Left lung (tissue), 10 donors: ENCODE measurements around the gene CACTIN. TPM values are rescaled to one million over a fixed set of nuclear protein-coding genes. Genes with fewer than 3 reads are reported as not detected.
"Not testable (repeated sequence)": the region's sequence is repeated elsewhere in the genome, so short reads cannot be mapped to it uniquely, and the experiment has no call there.

Experiments
- ATAC-seq: fragments of 200-7000 bp; cut with Tn5 transposase; one replicate; pipeline ENCODE4 v1.9.1; 2020; ENCODE audit warnings: moderate library complexity
- DNase-seq, 4 donors: peaks; one replicate each; pipeline ENCODE4 v3.0.0-alpha.2; 2013 to 2020
- H3K27ac ChIP-seq, 2 donors: fragments of 200-600 bp; sonication (generic) in 1 of 2; one replicate each; pipeline versions ENCODE4 v1.5.0 to v1.8.0; 2020 to 2021
- H3K27me3 ChIP-seq, 2 donors: fragments of 200-600 bp; sonication (generic) in 1 of 2; one replicate each; pipeline versions ENCODE4 v1.5.0 to v1.8.0; 2020 to 2021
- H3K36me3 ChIP-seq, 2 donors: fragments of 200-600 bp; sonication (generic) in 1 of 2; one replicate each; pipeline versions ENCODE4 v1.5.0 to v1.8.0; 2020 to 2021
- H3K4me1 ChIP-seq, 2 donors: fragments of 200-600 bp; one replicate each; pipeline ENCODE4 v1.8.0; 2021
- H3K4me3 ChIP-seq, 2 donors: fragments of 200-600 bp; sonication (generic) in 1 of 2; one replicate each; pipeline versions ENCODE4 v1.5.0 to v1.8.0; 2020 to 2021; ENCODE audit warnings: mild to moderate bottlenecking in 1 of 2
- H3K9me3 ChIP-seq, 2 donors: fragments of 200-600 bp; sonication (generic) in 1 of 2; one replicate each; pipeline versions ENCODE4 v1.5.0 to v1.8.0; 2020 to 2021
- CTCF ChIP-seq, 2 donors: fragments of 200-600 bp; sonication (generic) in 1 of 2; IDR thresholded peaks; one replicate each; pipeline versions ENCODE4 v1.5.0 to v1.8.0; 2021; ENCODE audit warnings: antibody characterized with exemption in 2 of 2
- intact Hi-C, 2 donors: fragments of 100-400 bp; cut with DNase I; formaldehyde crosslinking; loops; one replicate each; pipeline versions ENCODE4 v1.11.2 to v1.14.2; 2022
- polyA plus RNA-seq, 6 donors: library from polyadenylated mRNA; unstranded; fragments of 120-200 nt; gene quantifications; one replicate each; pipeline ENCODE4 v1.2.1, GENCODE V29; 2013; ENCODE audit not compliant: insufficient read length in 6 of 6
- total RNA-seq, 2 donors: library from RNA; stranded (reverse); fragmentation: NEBNext Ultra II Directional; extraction: Animal tissue kit (Norgen Biotek cat#: 25700); gene quantifications; one replicate each; pipeline ENCODE4 v1.2.1, GENCODE V29; 2021
- donor health status: DM: no; HTN: yes; CAD: no.
- donor health status: DM: no; HTN: no; CAD: no.

CACTIN gene
- total and polyA plus RNA-seq, 8 donors = 19.8 to 33.2 (median 26.5) TPM

- Histone ChIP-seq H3K27me3 (no peaks in the 10 kb centered on the region), H3K9me3 (no peaks in the 10 kb centered on the region), H3K27ac (no peak overlapping the region), H3K36me3 (peaks cover 0 to 82% of the 10 kb centered on the region in 2 donors), H3K4me3 (no peak overlapping the region), H3K4me1 (no peaks in the 10 kb centered on the region)
- intact Hi-C loops = no loop called here
- TF ChIP-seq CTCF (IDR thresholded peaks at IDR 0.05) = no peak
- ATAC-seq (no peak), DNase-seq (no peak)
These were observed 26.6 kb upstream of the CACTIN start for GRCh38 chr19:3653081-3653795.

DNA sequence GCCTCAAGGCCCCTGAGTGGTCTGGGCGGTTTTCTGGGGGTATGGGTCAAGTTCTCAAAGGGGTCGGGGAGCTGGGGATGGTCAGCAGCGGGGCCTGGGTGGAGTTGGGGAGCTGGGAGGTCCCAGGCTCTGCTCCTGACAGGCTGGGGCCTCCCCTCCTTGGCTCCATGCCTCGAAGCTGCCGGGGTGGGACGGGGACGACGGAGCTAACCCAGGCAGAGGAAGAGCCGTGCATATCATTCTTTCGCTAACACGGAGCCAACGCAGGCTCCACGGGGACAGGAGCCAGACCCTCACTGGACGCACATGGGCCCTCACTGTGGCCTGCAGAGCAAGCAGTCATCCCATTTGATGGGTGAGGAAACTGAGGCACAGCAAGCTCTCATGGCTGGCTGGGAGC lies 25.8 kb upstream of the CACTIN start:
- ATAC-seq (no peak), DNase-seq (no peak)
- Histone ChIP-seq H3K27ac (no peak overlapping the region), H3K27me3 (no peaks in the 10 kb centered on the region), H3K36me3 (peaks cover 0 to 82% of the 10 kb centered on the region in 2 donors), H3K4me3 (no peak overlapping the region), H3K4me1 (no peaks in the 10 kb centered on the region), H3K9me3 (no peaks in the 10 kb centered on the region)
- no peak for TF ChIP-seq CTCF (IDR thresholded peaks at IDR 0.05)
- intact Hi-C loops = no loop called here

- TF ChIP-seq CTCF (IDR thresholded peaks at IDR 0.05) = no peak
- Histone ChIP-seq H3K9me3 (no peaks in the 10 kb centered on the region), H3K27ac (no peak overlapping the region), H3K4me3 (no peak overlapping the region), H3K4me1 (no peaks in the 10 kb centered on the region), H3K27me3 (no peaks in the 10 kb centered on the region), H3K36me3 (peaks cover 0 to 78% of the 10 kb centered on the region in 2 donors)
- DNase-seq (no peak), ATAC-seq (no peak)
- intact Hi-C loops = no loop called here
These were observed 25.1 kb upstream of the CACTIN start for GRCh38 chr19:3651684-3652083.

DNA sequence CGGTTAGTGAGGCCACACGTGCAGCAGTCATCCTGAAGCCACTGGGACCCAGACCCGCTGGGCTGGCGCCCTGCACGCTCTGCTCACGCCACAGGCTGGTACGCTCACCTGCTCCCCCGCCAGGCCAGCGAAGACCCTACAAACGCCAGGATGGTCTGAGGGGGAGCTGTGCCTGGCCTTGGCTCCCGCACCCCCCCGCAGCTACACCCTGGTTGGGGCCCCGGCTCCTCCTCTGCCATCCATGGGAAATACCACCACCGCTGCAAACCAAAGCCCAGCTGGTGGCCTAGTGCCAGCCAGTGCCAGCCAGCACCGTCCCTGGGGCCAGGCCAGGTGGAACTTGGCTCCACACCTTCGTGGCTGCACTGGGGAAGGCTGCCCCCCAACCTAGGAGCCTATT lies 23.3 kb upstream of the CACTIN start:
- Histone ChIP-seq H3K36me3 (peaks cover 0 to 78% of the 10 kb centered on the region in 2 donors), H3K27ac (no peak overlapping the region), H3K4me1 (no peaks in the 10 kb centered on the region), H3K9me3 (no peaks in the 10 kb centered on the region), H3K27me3 (no peaks in the 10 kb centered on the region), H3K4me3 (no peak overlapping the region)
- intact Hi-C loops = no loop called here
- ATAC-seq (no peak), DNase-seq (no peak)
- TF ChIP-seq CTCF (IDR thresholded peaks at IDR 0.05) = no peak

DNA sequence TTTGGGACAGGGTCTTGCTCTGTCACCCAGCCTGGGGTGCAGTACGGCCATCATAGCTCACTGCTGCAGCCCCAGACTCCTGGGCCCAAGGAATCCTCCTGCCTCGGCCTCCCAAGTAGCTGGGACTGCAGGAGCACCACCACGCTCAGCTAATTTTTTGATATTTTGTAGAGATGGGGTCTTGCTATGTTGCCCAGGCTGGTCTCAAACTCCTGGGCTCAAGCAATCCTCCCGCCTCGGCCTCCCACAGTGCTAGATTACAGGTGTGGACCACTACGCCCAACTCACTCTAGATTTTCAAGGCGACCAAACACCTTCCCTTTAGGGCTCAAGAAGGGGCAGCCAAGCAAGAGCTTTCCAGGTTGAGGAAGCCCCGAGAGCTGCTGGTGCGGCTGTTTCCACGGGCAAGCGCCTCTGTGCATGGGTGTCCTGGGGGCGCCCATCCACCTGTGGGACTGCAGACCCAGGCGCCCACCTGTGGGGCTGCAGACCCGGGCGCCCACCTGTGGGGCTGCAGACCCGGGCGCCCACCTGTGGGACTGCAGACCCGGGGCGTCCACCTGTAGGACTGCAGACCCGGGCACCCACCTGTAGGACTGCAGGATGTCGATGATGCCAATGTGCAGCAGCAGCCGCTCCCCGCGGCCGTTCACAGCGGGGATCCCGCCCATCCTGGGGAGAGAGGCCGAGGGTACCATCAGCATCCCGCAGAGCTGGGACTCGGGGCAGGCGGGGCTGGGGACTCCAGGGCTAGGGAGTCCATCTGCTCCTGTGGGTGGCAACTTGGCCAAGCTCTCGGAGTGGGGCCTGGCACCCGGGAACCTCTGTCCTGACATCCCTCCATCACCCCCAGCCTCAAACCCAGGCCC lies 21.7 kb upstream of the CACTIN start:
- intact Hi-C loops = no loop called here
- Histone ChIP-seq H3K27ac (no peak overlapping the region), H3K9me3 (no peaks in the 10 kb centered on the region), H3K4me1 (no peaks in the 10 kb centered on the region), H3K4me3 (no peak overlapping the region), H3K27me3 (no peaks in the 10 kb centered on the region), H3K36me3 (peaks cover 0 to 88% of the 10 kb centered on the region in 2 donors)
- DNase-seq = no peak
- TF ChIP-seq CTCF (IDR thresholded peaks at IDR 0.05) = no peak
- no peak for ATAC-seq

DNA sequence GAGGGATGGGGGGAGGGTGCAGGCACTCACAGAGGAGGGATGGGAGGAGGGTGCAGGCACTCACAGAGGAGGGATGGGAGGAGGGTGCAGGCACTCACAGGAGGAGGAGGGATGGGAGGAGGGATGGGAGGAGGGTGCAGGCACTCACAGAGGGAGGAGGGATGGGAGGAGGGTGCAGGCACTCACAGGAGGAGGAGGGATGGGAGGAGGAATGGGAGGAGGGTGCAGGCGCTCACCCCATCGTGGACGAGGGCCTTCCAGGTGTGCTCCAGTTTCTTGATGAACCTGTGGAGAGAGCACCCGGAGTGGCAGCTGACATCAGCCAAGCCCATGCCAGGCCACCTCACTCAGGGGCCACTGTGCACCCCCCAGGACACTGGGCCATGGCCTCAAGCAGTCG lies 20.5 kb upstream of the CACTIN start:
- intact Hi-C loops, H3K27me3 ChIP-seq, DNase-seq: not testable (repeated sequence)

More for the DNA sequence above, 20.5 kb upstream of the CACTIN start:
- peaks cover 0 to 88% of the 10 kb centered on the region in 2 donors for H3K36me3 ChIP-seq
- ATAC-seq, H3K27ac ChIP-seq, H3K4me3 ChIP-seq, H3K9me3 ChIP-seq, H3K4me1 ChIP-seq: not testable (repeated sequence)
